WTC11 (cell line): ENCODE data around the gene RRAD. TPM values are rescaled to one million over a fixed set of nuclear protein-coding genes. Genes with fewer than 3 reads are reported as not detected.
"Not testable (repeated sequence)": the region's sequence is repeated elsewhere in the genome, so short reads cannot be mapped to it uniquely, and the experiment has no call there.

ENCODE experiments used
- ATAC-seq: fragments of 200-7000 bp; cut with Tn5 transposase; 2 replicates; pipeline ENCODE4 v1.10.0; 2021; ENCODE audit warnings: mild to moderate bottlenecking, moderate library complexity
- CTCF ChIA-PET: fragments of 300-600 bp; sonication (Branson Sonifier 250); formaldehyde crosslinking; loops from one replicate; lab custom pipeline; 2021; ENCODE audit warnings: antibody characterized with exemption; lab: Charles Lee
- POLR2A ChIA-PET: fragments of 350-600 bp; sonication (Branson Sonifier 250); formaldehyde crosslinking; loops from one replicate; lab custom pipeline; 2021; ENCODE audit warnings: antibody characterized with exemption; lab: Charles Lee
- DNase-seq: peaks from one replicate; pipeline ENCODE4 v3.0.0; 2021; ENCODE audit warnings: low spot score
- H3K27ac Mint-ChIP-seq: 2 replicates; pipeline ENCODE4 v1.8.0; 2021; ENCODE audit warnings: mixed read lengths
- H3K27me3 Mint-ChIP-seq: 2 replicates; pipeline ENCODE4 v1.8.0; 2021; ENCODE audit warnings: low read depth, mild to moderate bottlenecking, moderate library complexity, mixed read lengths
- H3K36me3 Mint-ChIP-seq: 2 replicates; pipeline ENCODE4 v1.8.0; 2021; ENCODE audit warnings: mixed read lengths
- H3K4me1 Mint-ChIP-seq: 2 replicates; pipeline ENCODE4 v1.8.0; 2022; ENCODE audit warnings: mixed read lengths
- H3K4me3 Mint-ChIP-seq: 2 replicates; pipeline ENCODE4 v1.8.0; 2021; ENCODE audit warnings: mild to moderate bottlenecking, moderate library complexity, mixed read lengths
- H3K9me3 Mint-ChIP-seq: 2 replicates; pipeline ENCODE4 v1.8.0; 2021; ENCODE audit warnings: mixed read lengths
- AFF4 ChIP-seq: sonication (generic); formaldehyde crosslinking; IDR thresholded peaks from 2 replicates; pipeline ENCODE4 v1.8.1; 2023; ENCODE audit warnings: mild to moderate bottlenecking, missing genetic modification reagents, borderline replicate concordance
- ATF1 ChIP-seq: sonication (generic); formaldehyde crosslinking; IDR thresholded peaks from 2 replicates; pipeline ENCODE4 v1.8.1; 2023; ENCODE audit warnings: mild to moderate bottlenecking, moderate library complexity, missing genetic modification reagents
- CBFB ChIP-seq: sonication (generic); formaldehyde crosslinking; IDR thresholded peaks from 2 replicates; pipeline ENCODE4 v1.8.1; 2022; ENCODE audit warnings: mild to moderate bottlenecking, low read depth, missing genetic modification reagents
- CREM ChIP-seq: sonication (generic); formaldehyde crosslinking; IDR thresholded peaks from 2 replicates; pipeline ENCODE4 v1.8.1; 2022; ENCODE audit warnings: mild to moderate bottlenecking, missing genetic modification reagents, moderate library complexity
- E2F1 ChIP-seq: sonication (generic); formaldehyde crosslinking; IDR thresholded peaks from 2 replicates; pipeline ENCODE4 v1.8.0; 2022; ENCODE audit warnings: mild to moderate bottlenecking, missing genetic modification reagents
- E2F5 ChIP-seq: sonication (generic); formaldehyde crosslinking; IDR thresholded peaks from 2 replicates; pipeline ENCODE4 v1.8.1; 2022; ENCODE audit warnings: mild to moderate bottlenecking, moderate library complexity, missing genetic modification reagents
- ELF4 ChIP-seq: sonication (generic); formaldehyde crosslinking; IDR thresholded peaks from 2 replicates; pipeline ENCODE4 v1.8.1; 2022; ENCODE audit warnings: low read depth, mild to moderate bottlenecking, moderate library complexity, missing genetic modification reagents
- ETV6 ChIP-seq: sonication (generic); formaldehyde crosslinking; IDR thresholded peaks from 2 replicates; pipeline ENCODE4 v1.8.1; 2022; ENCODE audit warnings: mild to moderate bottlenecking, missing genetic modification reagents
- FOXK1 ChIP-seq: sonication (generic); formaldehyde crosslinking; IDR thresholded peaks from 2 replicates; pipeline ENCODE4 v1.8.0; 2022; ENCODE audit warnings: mild to moderate bottlenecking, moderate library complexity, missing genetic modification reagents
- GABPB1 ChIP-seq: sonication (generic); formaldehyde crosslinking; IDR thresholded peaks from 2 replicates; pipeline ENCODE4 v1.8.1; 2023; ENCODE audit warnings: mild to moderate bottlenecking, missing genetic modification reagents
- GRHL2 ChIP-seq: fragments of 250-450 bp; sonication (Bioruptor Pico); IDR thresholded peaks from 2 replicates; pipeline ENCODE4 v1.8.0; 2022; ENCODE audit warnings: mild to moderate bottlenecking, moderate library complexity; ENCODE audit not compliant: insufficient replicate concordance, severe bottlenecking
- GTF2I ChIP-seq: fragments of 250-450 bp; sonication (Bioruptor Pico); conservative IDR thresholded peaks from 2 replicates; pipeline ENCODE4 v1.4.0; 2021; ENCODE audit warnings: mild to moderate bottlenecking
- NFE2L1 ChIP-seq: sonication (generic); formaldehyde crosslinking; IDR thresholded peaks from 2 replicates; pipeline ENCODE4 v1.8.1; 2023; ENCODE audit warnings: missing genetic modification reagents
- NFYB ChIP-seq: sonication (generic); formaldehyde crosslinking; conservative IDR thresholded peaks from 2 replicates; pipeline ENCODE4 v1.8.0; 2022; ENCODE audit warnings: low read depth, missing genetic modification reagents
- PREB ChIP-seq: sonication (generic); formaldehyde crosslinking; IDR thresholded peaks from 2 replicates; pipeline ENCODE4 v1.8.1; 2022; ENCODE audit warnings: mild to moderate bottlenecking, missing genetic modification reagents, moderate library complexity, borderline replicate concordance
- SMAD3 ChIP-seq: sonication (generic); formaldehyde crosslinking; IDR thresholded peaks from 2 replicates; pipeline ENCODE4 v1.8.0; 2022; ENCODE audit warnings: missing genetic modification reagents, mild to moderate bottlenecking, borderline replicate concordance
- USF2 ChIP-seq: sonication (generic); formaldehyde crosslinking; IDR thresholded peaks from 2 replicates; pipeline ENCODE4 v1.8.1; 2023; ENCODE audit warnings: mild to moderate bottlenecking, missing genetic modification reagents, moderate library complexity
- ZNF138 ChIP-seq: sonication (generic); formaldehyde crosslinking; conservative IDR thresholded peaks from 2 replicates; pipeline ENCODE4 v1.8.1; 2022; ENCODE audit warnings: mild to moderate bottlenecking, moderate library complexity, missing genetic modification reagents
- ZNF232 ChIP-seq: sonication (generic); formaldehyde crosslinking; IDR thresholded peaks from 2 replicates; pipeline ENCODE4 v1.8.0; 2022; ENCODE audit warnings: mild to moderate bottlenecking, missing genetic modification reagents
- ZNF317 ChIP-seq: sonication (generic); formaldehyde crosslinking; IDR thresholded peaks from 2 replicates; pipeline ENCODE4 v1.8.1; 2023; ENCODE audit warnings: low read depth, mild to moderate bottlenecking, moderate library complexity, missing genetic modification reagents, borderline replicate concordance
- ZNF425 ChIP-seq: fragments of 250-450 bp; sonication (Bioruptor Pico); conservative IDR thresholded peaks from 2 replicates; pipeline ENCODE4 v1.9.0; 2021; ENCODE audit warnings: mild to moderate bottlenecking
- total RNA-seq: library from RNA; stranded (reverse); gene quantifications from 3 replicates; pipeline ENCODE4 v1.2.3, GENCODE V29; 2021

Gene RRAD
- total RNA-seq, 1 experiment from 2014 or later = 0.52 TPM

- H3K36me3 Mint-ChIP-seq, H3K9me3 Mint-ChIP-seq, DNase-seq, POLR2A ChIA-PET, H3K27ac Mint-ChIP-seq: not testable (repeated sequence)
- 0 out of 2 replicates have a peak, but pooled peaks have one; percentile 34 for TF ChIP-seq USF2 (CRISPR knock-in tag)
- H3K4me3 Mint-ChIP-seq = peak overlapping the region; percentile 96
- peaks cover 29% of the 10 kb centered on the region for H3K4me1 Mint-ChIP-seq
- ATAC-seq = 0 out of 2 replicates have a peak, but pooled peaks have one; percentile 6
- CTCF ChIA-PET = interaction anchor here (0.9 to 2.1 kb wide), 2 partner anchors 26 to 39 kb away, joined by 5 read pairs; partner anchors contain the start of gene CES3
- peaks cover 13% of the 10 kb centered on the region for H3K27me3 Mint-ChIP-seq
These were observed 9.5 kb upstream of the RRAD start for GRCh38 chr16:66934839-66935313.

GRCh38 chr16:66934138-66934838 lies 9.0 kb upstream of the RRAD start, which contains the start of gene CIAO2B:
TSS of gene CIAO2B (minus strand) at chr16:66934402. CDS start at chr16:66934364, 38 bp downstream.
- H3K27me3 Mint-ChIP-seq = peaks cover 13% of the 10 kb centered on the region
- ChIA-PET CTCF (interaction anchor here (0.7 to 2.1 kb wide), 5 partner anchors 25 to 61 kb away, joined by 3 to 5 read pairs (median 4); partner anchors contain the start of gene CES3), POLR2A (no interaction called here)
- peak within 1 kb of the TSS; percentile 96 for H3K4me3 Mint-ChIP-seq
- DNase-seq = peak; percentile 76
- no peaks in the 10 kb centered on the region for H3K9me3 Mint-ChIP-seq
- H3K4me1 Mint-ChIP-seq = peaks cover 29% of the 10 kb centered on the region
- peak; percentile 78 for ATAC-seq
- no peaks in the 10 kb centered on the region; the same call in 1 of the 2 replicates for H3K36me3 Mint-ChIP-seq
- H3K27ac Mint-ChIP-seq = peak within 1 kb of the TSS; percentile 69
- TF ChIP-seq GABPB1 (CRISPR knock-in tag) (peak; percentile 84), ETV6 (CRISPR knock-in tag) (peak; percentile 81), ELF4 (no peak), CBFB (CRISPR knock-in tag) (0 out of 2 replicates have a peak, but pooled peaks have one; percentile 58), ZNF425 (no peak), NFE2L1 (no peak), GRHL2 (CRISPR knock-in tag) (no peak), E2F1 (0 out of 2 replicates have a peak, but pooled peaks have one; percentile 63), CREM (0 out of 2 replicates have a peak, but pooled peaks have one; percentile 49), E2F5 (CRISPR knock-in tag) (no peak), ATF1 (CRISPR knock-in tag) (0 out of 2 replicates have a peak, but pooled peaks have one; percentile 26), NFYB (no peak), AFF4 (CRISPR knock-in tag) (no peak), PREB (no peak; the same call in 1 of the 2 replicates), SMAD3 (CRISPR knock-in tag) (no peak), GTF2I (no peak), ZNF232 (CRISPR knock-in tag) (no peak), USF2 (CRISPR knock-in tag) (no peak), ZNF317 (CRISPR knock-in tag) (no peak), FOXK1 (CRISPR knock-in tag) (peak; percentile 89), ZNF138 (CRISPR knock-in tag) (no peak)
